Measurements from ENCODE around the gene RIMBP2.
"Not testable (repeated sequence)": the region's sequence is repeated elsewhere in the genome, so short reads cannot be mapped to it uniquely, and the experiment has no call there.

RIMBP2 gene

GRCh38 chr12:130646716-130647370, 69.3 kb downstream of the RIMBP2 start:
- Histone ChIP-seq H3K9ac (ENCODE audit: low read length) (no peak overlapping the region), H3K4me3 (ENCODE audit: low read length) (no peak overlapping the region), H3K27me3 (ENCODE audit: control insufficient read depth, insufficient read depth, low read length) (no peaks in the 10 kb centered on the region), H3K27ac (ENCODE audit: low read length) (no peak overlapping the region), H3K36me3 (ENCODE audit: control insufficient read depth, low read depth, low read length) (no peaks in the 10 kb centered on the region), H3K9me3 (ENCODE audit: control insufficient read depth, low read depth, low read length) (no peaks in the 10 kb centered on the region), H3K4me1 (ENCODE audit: control insufficient read depth, low read depth, low read length) (peaks cover 5% of the 10 kb centered on the region)

GRCh38 chr12:130646191-130646590, 69.9 kb downstream of the RIMBP2 start:
- not testable (repeated sequence) for H3K27me3 ChIP-seq (ENCODE audit: control insufficient read depth, insufficient read depth, low read length); H3K4me3 ChIP-seq (ENCODE audit: low read length); H3K27ac ChIP-seq (ENCODE audit: low read length); H3K36me3 ChIP-seq (ENCODE audit: control insufficient read depth, low read depth, low read length); H3K9me3 ChIP-seq (ENCODE audit: control insufficient read depth, low read depth, low read length); H3K9ac ChIP-seq (ENCODE audit: low read length); H3K4me1 ChIP-seq (ENCODE audit: control insufficient read depth, low read depth, low read length)

GRCh38 chr12:130645751-130646150, 70.3 kb downstream of the RIMBP2 start:
- Histone ChIP-seq H3K36me3 (ENCODE audit: control insufficient read depth, low read depth, low read length) (no peaks in the 10 kb centered on the region), H3K4me1 (ENCODE audit: control insufficient read depth, low read depth, low read length) (peaks cover 5% of the 10 kb centered on the region), H3K9me3 (ENCODE audit: control insufficient read depth, low read depth, low read length) (no peaks in the 10 kb centered on the region), H3K27ac (ENCODE audit: low read length) (no peak overlapping the region), H3K4me3 (ENCODE audit: low read length) (no peak overlapping the region), H3K9ac (ENCODE audit: low read length) (no peak overlapping the region), H3K27me3 (ENCODE audit: control insufficient read depth, insufficient read depth, low read length) (no peaks in the 10 kb centered on the region)

GRCh38 chr12:130644566-130644965, 71.5 kb downstream of the RIMBP2 start:
- Histone ChIP-seq H3K4me3 (ENCODE audit: low read length) (no peak overlapping the region), H3K9ac (ENCODE audit: low read length) (no peak overlapping the region), H3K36me3 (ENCODE audit: control insufficient read depth, low read depth, low read length) (no peaks in the 10 kb centered on the region), H3K27ac (ENCODE audit: low read length) (no peak overlapping the region), H3K4me1 (ENCODE audit: control insufficient read depth, low read depth, low read length) (no peaks in the 10 kb centered on the region), H3K9me3 (ENCODE audit: control insufficient read depth, low read depth, low read length) (no peaks in the 10 kb centered on the region), H3K27me3 (ENCODE audit: control insufficient read depth, insufficient read depth, low read length) (no peaks in the 10 kb centered on the region)

GRCh38 chr12:130644146-130644545, 72.0 kb downstream of the RIMBP2 start:
- H3K36me3 ChIP-seq (ENCODE audit: control insufficient read depth, low read depth, low read length) = no peaks in the 10 kb centered on the region
- H3K9ac ChIP-seq (ENCODE audit: low read length) = no peak overlapping the region

GRCh38 chr12:130642856-130643255, 73.2 kb downstream of the RIMBP2 start:
- no peaks in the 10 kb centered on the region for H3K36me3 ChIP-seq (ENCODE audit: control insufficient read depth, low read depth, low read length)
- H3K4me1 ChIP-seq (ENCODE audit: control insufficient read depth, low read depth, low read length) = no peaks in the 10 kb centered on the region
- H3K9me3 ChIP-seq (ENCODE audit: control insufficient read depth, low read depth, low read length) = no peaks in the 10 kb centered on the region
- H3K27ac ChIP-seq (ENCODE audit: low read length) = no peak overlapping the region
- no peak overlapping the region for H3K9ac ChIP-seq (ENCODE audit: low read length)
- H3K4me3 ChIP-seq (ENCODE audit: low read length) = no peak overlapping the region
- H3K27me3 ChIP-seq (ENCODE audit: control insufficient read depth, insufficient read depth, low read length) = no peaks in the 10 kb centered on the region

More at GRCh38 chr12:130644146-130644545, 72.0 kb downstream of the RIMBP2 start:
- H3K27ac ChIP-seq (ENCODE audit: low read length) = no peak overlapping the region
- no peaks in the 10 kb centered on the region for H3K9me3 ChIP-seq (ENCODE audit: control insufficient read depth, low read depth, low read length)
- no peaks in the 10 kb centered on the region for H3K27me3 ChIP-seq (ENCODE audit: control insufficient read depth, insufficient read depth, low read length)
- no peak overlapping the region for H3K4me3 ChIP-seq (ENCODE audit: low read length)
- no peaks in the 10 kb centered on the region for H3K4me1 ChIP-seq (ENCODE audit: control insufficient read depth, low read depth, low read length)

- Histone ChIP-seq H3K9ac (ENCODE audit: low read length) (no peak overlapping the region), H3K36me3 (ENCODE audit: control insufficient read depth, low read depth, low read length) (no peaks in the 10 kb centered on the region), H3K27me3 (ENCODE audit: control insufficient read depth, insufficient read depth, low read length) (no peaks in the 10 kb centered on the region), H3K27ac (ENCODE audit: low read length) (no peak overlapping the region), H3K4me1 (ENCODE audit: control insufficient read depth, low read depth, low read length) (no peaks in the 10 kb centered on the region), H3K9me3 (ENCODE audit: control insufficient read depth, low read depth, low read length) (no peaks in the 10 kb centered on the region), H3K4me3 (ENCODE audit: low read length) (no peak overlapping the region)
These were observed 74.4 kb downstream of the RIMBP2 start for GRCh38 chr12:130641533-130642184.

- no peaks in the 10 kb centered on the region for H3K9me3 ChIP-seq (ENCODE audit: control insufficient read depth, low read depth, low read length)
- H3K27ac ChIP-seq (ENCODE audit: low read length) = no peak overlapping the region
- no peaks in the 10 kb centered on the region for H3K27me3 ChIP-seq (ENCODE audit: control insufficient read depth, insufficient read depth, low read length)
- no peak overlapping the region for H3K9ac ChIP-seq (ENCODE audit: low read length)
- H3K4me1 ChIP-seq (ENCODE audit: control insufficient read depth, low read depth, low read length) = no peaks in the 10 kb centered on the region
- no peak overlapping the region for H3K4me3 ChIP-seq (ENCODE audit: low read length)
- H3K36me3 ChIP-seq (ENCODE audit: control insufficient read depth, low read depth, low read length) = no peaks in the 10 kb centered on the region
These were observed 75.2 kb downstream of the RIMBP2 start for GRCh38 chr12:130640901-130641300.

- Histone ChIP-seq H3K36me3 (ENCODE audit: control insufficient read depth, low read depth, low read length) (no peaks in the 10 kb centered on the region), H3K4me1 (ENCODE audit: control insufficient read depth, low read depth, low read length) (no peaks in the 10 kb centered on the region), H3K27ac (ENCODE audit: low read length) (no peak overlapping the region), H3K27me3 (ENCODE audit: control insufficient read depth, insufficient read depth, low read length) (peaks cover 4% of the 10 kb centered on the region), H3K9me3 (ENCODE audit: control insufficient read depth, low read depth, low read length) (no peaks in the 10 kb centered on the region), H3K4me3 (ENCODE audit: low read length) (no peak overlapping the region), H3K9ac (ENCODE audit: low read length) (no peak overlapping the region)
These were observed 75.6 kb downstream of the RIMBP2 start for GRCh38 chr12:130640496-130640895.

- peaks cover 11% of the 10 kb centered on the region for H3K27me3 ChIP-seq (ENCODE audit: control insufficient read depth, insufficient read depth, low read length)
- H3K4me1 ChIP-seq (ENCODE audit: control insufficient read depth, low read depth, low read length) = no peaks in the 10 kb centered on the region
- H3K9ac ChIP-seq (ENCODE audit: low read length) = no peak overlapping the region
- no peaks in the 10 kb centered on the region for H3K36me3 ChIP-seq (ENCODE audit: control insufficient read depth, low read depth, low read length)
- no peaks in the 10 kb centered on the region for H3K9me3 ChIP-seq (ENCODE audit: control insufficient read depth, low read depth, low read length)
- H3K4me3 ChIP-seq (ENCODE audit: low read length) = no peak overlapping the region
- H3K27ac ChIP-seq (ENCODE audit: low read length) = no peak overlapping the region
These were observed 76.3 kb downstream of the RIMBP2 start for GRCh38 chr12:130639476-130640424.

- H3K4me3 ChIP-seq (ENCODE audit: low read length) = no peak overlapping the region
These were observed 79.7 kb downstream of the RIMBP2 start for GRCh38 chr12:130636370-130636769.

More at GRCh38 chr12:130636370-130636769, 79.7 kb downstream of the RIMBP2 start:
- Histone ChIP-seq H3K27ac (ENCODE audit: low read length) (no peak overlapping the region), H3K36me3 (ENCODE audit: control insufficient read depth, low read depth, low read length) (no peaks in the 10 kb centered on the region), H3K9me3 (ENCODE audit: control insufficient read depth, low read depth, low read length) (no peaks in the 10 kb centered on the region), H3K27me3 (ENCODE audit: control insufficient read depth, insufficient read depth, low read length) (peaks cover 35% of the 10 kb centered on the region), H3K4me1 (ENCODE audit: control insufficient read depth, low read depth, low read length) (peaks cover 21% of the 10 kb centered on the region), H3K9ac (ENCODE audit: low read length) (no peak overlapping the region)
